ENCODE results near the gene SMC3.

GRCh38 chr10:110546499-110547110 lies 20.9 kb upstream of the SMC3 start:
- no peak for TF ChIP-seq POLR2A (IDR thresholded peaks at IDR 0.05; ENCODE audit: low read length)
- no peak for TF ChIP-seq GATA1 (IDR thresholded peaks at IDR 0.05; ENCODE audit: low read depth, low read length)

Data from erythroblast (primary cell).